GM21723 (cell line): Measurements from ENCODE around the gene CLEC4D.
"Not testable (repeated sequence)": the region's sequence is repeated elsewhere in the genome, so short reads cannot be mapped to it uniquely, and the experiment has no call there.

Source experiments
- ATAC-seq: cut with Tn5 transposase; IDR thresholded peaks from one replicate; pipeline ENCODE4 v1.9.1; 2021; ENCODE audit warnings: mild to moderate bottlenecking, moderate library complexity; ENCODE audit not compliant: unreplicated experiment

The CLEC4D gene

DNA sequence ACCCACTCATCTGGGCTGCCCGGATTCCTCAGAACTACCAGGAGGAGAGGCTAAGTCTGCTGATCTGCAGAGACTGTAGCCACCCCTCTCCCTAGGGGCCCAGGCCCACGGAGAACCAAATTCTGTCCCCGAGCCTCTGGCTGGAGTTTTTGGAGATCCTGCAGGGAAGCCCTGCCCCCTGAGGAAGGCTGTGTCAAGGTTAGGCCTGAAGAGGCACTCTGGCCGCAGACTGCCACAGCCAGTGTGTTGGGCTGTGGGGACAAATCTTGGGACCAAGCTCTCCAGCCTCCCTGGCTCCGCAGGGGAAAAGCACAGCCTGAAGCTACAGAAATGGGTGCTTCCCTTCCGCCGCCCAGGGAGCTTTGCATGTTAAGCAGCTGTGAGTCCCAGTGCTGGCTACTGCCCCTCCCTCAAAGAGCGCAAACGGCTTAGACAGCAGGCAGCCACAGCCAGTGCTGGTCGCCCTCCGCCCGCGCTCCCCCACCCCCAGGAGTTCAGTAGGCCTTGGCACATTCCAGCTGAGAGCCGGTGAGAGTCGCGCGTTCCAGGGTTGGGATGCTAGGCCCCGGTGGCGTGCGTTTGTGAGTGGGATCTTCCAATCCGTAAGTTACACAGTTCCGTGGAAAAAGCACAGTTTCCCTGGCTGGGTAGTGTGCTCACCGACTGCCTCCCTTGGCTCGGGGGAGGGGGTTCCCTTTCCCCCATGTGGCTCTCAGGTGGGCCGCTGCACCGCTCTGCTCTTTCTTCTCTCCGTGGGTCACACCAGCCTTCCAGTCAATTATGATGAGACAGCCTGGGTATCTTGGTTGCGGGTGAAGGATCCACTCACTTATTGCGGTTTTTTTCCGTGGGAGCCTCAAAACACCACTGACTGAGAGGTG, 14.2 kb downstream of the CLEC4D start:
- ATAC-seq = no peak

- ATAC-seq = no peak
These were observed 18.7 kb downstream of the CLEC4D start for GRCh38 chr12:8532045-8532444.

GRCh38 chr12:8537820-8538219, 24.5 kb downstream of the CLEC4D start:
- ATAC-seq = not testable (repeated sequence)

DNA sequence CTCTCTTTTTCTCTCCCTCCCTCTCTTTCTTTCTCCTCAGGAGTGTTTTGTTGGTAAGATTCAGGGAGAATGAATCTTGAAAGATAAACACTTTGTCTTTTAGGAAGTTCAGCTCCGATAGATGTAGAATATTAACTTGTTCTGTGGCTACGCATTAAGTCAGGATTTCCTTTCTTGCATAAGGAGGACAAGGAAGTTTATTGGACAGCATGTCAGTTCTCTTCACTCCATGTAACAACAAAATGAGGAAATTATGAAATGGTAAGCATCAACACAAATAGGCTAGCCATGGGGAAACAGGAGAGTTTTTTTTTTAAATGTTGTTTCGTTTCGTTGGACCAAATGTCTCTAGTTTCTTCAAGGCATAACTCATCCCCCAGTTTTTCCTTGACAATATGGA, 27.5 kb downstream of the CLEC4D start, which contains the start of gene CLEC4E:
TSS of gene CLEC4E (minus strand) at position 75 of the 400 bp plus-strand sequence. CDS start 108 bp downstream, outside the sequence.
- not testable (repeated sequence) for ATAC-seq

GRCh38 chr12:8541562-8541961, 28.3 kb downstream of the CLEC4D start:
- no peak for ATAC-seq

DNA sequence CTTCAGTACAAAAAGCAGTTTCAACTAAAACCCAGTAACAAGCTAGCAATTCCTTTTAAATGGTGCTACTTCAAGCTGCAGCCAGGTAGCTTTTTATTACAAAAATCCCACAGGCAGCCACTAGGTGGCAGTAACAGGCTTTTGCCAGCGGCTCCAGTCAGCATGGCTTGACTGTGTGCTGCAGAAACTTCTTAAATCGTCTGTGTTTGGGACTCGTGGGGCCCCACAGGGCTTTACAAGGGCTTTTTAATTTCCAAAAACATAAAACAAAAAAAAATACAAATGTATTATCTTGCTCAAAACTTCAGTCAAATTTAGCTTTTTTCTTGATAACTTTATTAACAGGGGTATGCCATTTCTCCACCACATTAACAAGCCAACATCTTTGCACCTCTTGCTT, 31.0 kb downstream of the CLEC4D start:
- ATAC-seq = peak; percentile 79

GRCh38 chr12:8546591-8546990, 33.3 kb downstream of the CLEC4D start:
- no peak for ATAC-seq

GRCh38 chr12:8547645-8548044, 34.3 kb downstream of the CLEC4D start:
- no peak for ATAC-seq

DNA sequence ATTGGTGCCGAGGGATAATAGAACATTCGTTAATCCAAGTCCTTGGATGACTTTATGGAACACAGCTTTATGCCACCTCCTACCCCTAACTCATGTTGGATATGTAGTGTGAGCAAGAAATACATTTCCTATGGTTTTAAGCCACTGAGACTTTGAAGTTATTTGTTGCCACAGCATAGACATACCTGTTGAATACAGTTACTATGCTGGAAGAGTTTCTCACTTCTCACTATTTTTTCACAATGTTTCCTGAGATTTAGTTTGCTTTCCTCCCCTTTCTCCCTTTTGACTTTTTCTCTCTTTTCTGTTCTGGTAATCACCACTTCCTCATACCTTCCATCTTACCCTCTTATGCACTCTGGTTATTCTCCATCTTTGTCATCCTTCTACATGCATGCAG, 34.9 kb downstream of the CLEC4D start:
- no peak for ATAC-seq

DNA sequence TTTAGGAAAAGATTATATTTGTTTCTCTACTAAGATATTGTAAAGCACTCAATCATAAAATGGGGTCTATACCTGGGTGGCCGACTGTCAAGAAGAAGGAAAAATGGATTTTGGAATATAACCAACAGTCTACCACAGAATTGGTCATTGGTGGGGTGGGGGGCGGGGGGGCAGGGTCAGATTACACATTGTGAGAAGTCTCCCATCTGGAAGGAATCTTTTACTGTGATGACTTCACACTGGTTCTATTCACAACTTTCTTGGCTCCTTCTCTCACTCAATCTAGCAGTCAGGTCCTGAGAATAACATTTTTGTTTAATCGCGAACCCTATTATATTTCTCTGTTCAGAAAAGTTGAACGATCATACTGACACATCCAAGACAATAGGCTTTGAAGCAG, 36.1 kb downstream of the CLEC4D start:
- no peak for ATAC-seq

- ATAC-seq = no peak
These were observed 39.9 kb downstream of the CLEC4D start for GRCh38 chr12:8553088-8553627.

- no peak for ATAC-seq
These were observed 41.3 kb downstream of the CLEC4D start for GRCh38 chr12:8554451-8555195.

DNA sequence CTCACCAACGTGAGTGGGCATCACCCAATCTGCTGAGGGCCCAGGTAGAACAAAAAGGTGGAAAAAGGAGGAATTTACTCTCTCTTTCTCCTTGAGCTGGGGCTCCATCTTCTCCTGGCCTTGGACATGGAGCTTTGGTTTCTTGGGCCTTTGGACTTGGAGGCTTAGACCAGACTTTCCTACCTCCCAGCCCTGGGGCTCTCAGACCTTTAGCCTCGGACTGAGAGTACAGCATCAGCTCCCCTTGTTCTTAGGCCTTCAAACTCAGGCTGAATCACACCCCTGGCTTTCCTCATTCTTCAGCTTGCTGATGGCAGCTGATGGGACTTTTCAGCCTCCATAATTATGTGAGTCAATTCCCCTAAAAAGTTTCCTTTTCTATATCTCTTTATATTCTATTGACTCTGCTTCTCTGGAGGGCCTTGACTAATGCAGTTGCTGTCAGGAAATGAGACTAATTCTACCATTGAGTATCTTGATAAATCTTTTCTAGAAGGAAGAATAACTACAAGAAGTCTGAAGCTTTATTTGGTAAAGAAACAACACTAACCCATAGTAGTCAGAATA, 43.3 kb downstream of the CLEC4D start:
- no peak for ATAC-seq

- no peak for ATAC-seq
These were observed 46.4 kb downstream of the CLEC4D start for GRCh38 chr12:8559676-8560075.

- no peak for ATAC-seq
These were observed 47.7 kb downstream of the CLEC4D start for GRCh38 chr12:8561011-8561410.

DNA sequence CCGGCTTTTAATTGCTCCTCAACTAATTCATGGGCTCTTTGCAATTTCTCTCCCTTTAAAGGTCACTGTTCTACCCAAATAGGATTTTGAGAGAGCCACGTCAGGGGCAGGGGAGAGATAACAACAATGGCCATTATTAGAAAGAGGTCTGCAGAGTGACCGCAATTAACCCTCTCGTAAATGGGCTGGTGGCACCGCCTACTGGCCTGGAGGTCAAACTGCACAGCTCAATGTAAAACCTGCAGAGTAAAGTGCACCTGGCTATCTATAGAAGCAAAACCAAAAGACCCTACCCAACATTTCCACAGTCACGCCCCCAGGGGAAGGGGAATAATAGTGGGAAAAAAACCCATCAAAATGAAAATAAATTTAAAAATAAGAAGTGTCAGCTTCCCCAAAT, 49.0 kb downstream of the CLEC4D start:
- no peak for ATAC-seq

- ATAC-seq = no peak
These were observed 50.1 kb downstream of the CLEC4D start for GRCh38 chr12:8563356-8563755.

DNA sequence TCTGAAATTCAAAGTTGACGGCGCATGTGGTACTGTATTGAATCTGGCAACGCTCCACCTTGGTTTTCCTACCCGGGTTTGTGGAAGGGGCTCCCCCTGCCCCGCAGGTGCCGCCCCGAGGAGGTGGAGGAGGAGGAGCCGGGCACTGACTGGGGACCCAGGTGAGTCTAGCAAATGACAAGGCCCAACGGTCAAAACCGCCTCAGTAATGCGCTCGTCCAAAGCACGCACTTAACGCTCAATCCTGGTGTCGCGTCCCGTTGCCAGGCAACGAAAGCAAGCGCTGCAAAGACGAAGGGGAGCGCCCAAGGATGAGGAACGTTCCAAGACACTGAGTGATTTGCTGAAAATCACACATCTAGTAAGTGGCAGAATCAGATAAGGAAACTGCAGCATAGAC, 51.4 kb downstream of the CLEC4D start:
- ATAC-seq = no peak

GRCh38 chr12:8566052-8566451, 52.7 kb downstream of the CLEC4D start:
- not testable (repeated sequence) for ATAC-seq

- ATAC-seq = no peak
These were observed 53.2 kb downstream of the CLEC4D start for GRCh38 chr12:8566525-8566924.
